HCT116 (cell line): ENCODE results near the gene GPS2. TPM values are rescaled to one million over a fixed set of nuclear protein-coding genes. Genes with fewer than 3 reads are reported as not detected.

ENCODE experiments used
- ATAC-seq: fragments of 200-7000 bp; cut with Tn5 transposase; 2 replicates; pipeline ENCODE4 v1.9.1; 2020; ENCODE audit warnings: mild to moderate bottlenecking, moderate library complexity
- BruUV-seq: library from RNA; stranded (reverse); fragments of 400-500 nt; replicated peaks from 2 replicates; lab custom pipeline; 2021; lab: Mats Ljungman, UMichigan
- CTCF ChIA-PET: fragments of 300-600 bp; sonication (Branson Sonifier 250); formaldehyde crosslinking; loops from one replicate; lab custom pipeline; 2021; ENCODE audit warnings: antibody characterized with exemption; lab: Charles Lee
- POLR2A ChIA-PET: fragments of 300-600, 350-600 bp; sonication (Branson Sonifier 250); formaldehyde crosslinking; loops from one replicate; lab custom pipeline; 2021; ENCODE audit warnings: antibody characterized with exemption; lab: Charles Lee
- RAD21 ChIA-PET, 2 experiments: fragments of 300-600 bp; sonication (Branson Sonifier 250); formaldehyde crosslinking; loops; one replicate each; lab custom pipeline; 2023; ENCODE audit warnings: low total read pairs in 2 of 2; ENCODE audit not compliant: uncharacterized antibody in 2 of 2, unreplicated experiment in 2 of 2, low non-redundant PET in 1 of 2; lab: Charles Lee
- DNase-seq: peaks from one replicate; pipeline ENCODE4 v3.0.0-alpha.2; 2010; ENCODE audit warnings: low read depth, low spot score
- H2AFZ ChIP-seq: fragments of 200-600 bp; shearing (Covaris generic), sonication (generic); 2 replicates; pipeline ENCODE4 v1.6.1; 2017; ENCODE audit warnings: low read depth, mixed run types, mixed read lengths, antibody characterized with exemption, low read length; ENCODE audit not compliant: poor library complexity, severe bottlenecking
- H3K27ac ChIP-seq: 2 replicates; pipeline ENCODE4 v1.5.1; 2012; ENCODE audit warnings: low read depth, low read length
- H3K27me3 ChIP-seq: fragments of 200-600 bp; sonication (generic); 2 replicates; pipeline ENCODE4 v1.6.1; 2016; ENCODE audit warnings: mixed run types, low read length, mixed read lengths; ENCODE audit not compliant: insufficient read depth
- H3K36me3 ChIP-seq, 2 experiments: fragments of 200-500 bp in 1 of 2; fragments of 200-600 bp in 1 of 2; sonication (Bioruptor generic) in 1 of 2; sonication (generic) in 1 of 2; 2 replicates each; pipeline versions ENCODE4 v1.5.1 to v1.6.1; 2014 to 2016; ENCODE audit warnings: low read length in 2 of 2, inconsistent platforms in 1 of 2, mixed read lengths in 1 of 2, mixed run types in 1 of 2; ENCODE audit not compliant: insufficient read depth in 2 of 2, control insufficient read depth in 1 of 2
- H3K4me1 ChIP-seq, 2 experiments: fragments of 200-600 bp in 1 of 2; sonication (generic) in 1 of 2; 2 replicates each; pipeline versions ENCODE4 v1.5.1 to v1.6.1; 2012 to 2017; ENCODE audit warnings: low read length in 2 of 2, inconsistent platforms in 1 of 2, mild to moderate bottlenecking in 1 of 2, mixed read lengths in 1 of 2, mixed run types in 1 of 2, moderate library complexity in 1 of 2; ENCODE audit not compliant: insufficient read depth in 2 of 2, control insufficient read depth in 1 of 2
- H3K4me2 ChIP-seq: fragments of 200-600 bp; sonication (generic); 2 replicates; pipeline ENCODE4 v1.6.1; 2017; ENCODE audit warnings: mixed run types, low read length, mixed read lengths
- H3K4me3 ChIP-seq, 2 experiments: fragments of 200-600 bp in 1 of 2; sonication (generic) in 1 of 2; replicated peaks in 1 of 2; 2 replicates each; pipeline ENCODE4 v1.5.1; 2011 to 2016; ENCODE audit warnings: low read length in 2 of 2, control low read depth in 1 of 2, low read depth in 1 of 2, mild to moderate bottlenecking in 1 of 2, mixed read lengths in 1 of 2, mixed run types in 1 of 2
- H3K79me2 ChIP-seq: fragments of 200-600 bp; sonication (generic); 2 replicates; pipeline ENCODE4 v1.6.1; 2017; ENCODE audit warnings: mild to moderate bottlenecking, mixed run types, low read length, moderate library complexity, mixed read lengths; ENCODE audit not compliant: insufficient read depth
- H3K9ac ChIP-seq: fragments of 200-600 bp; sonication (generic); 2 replicates; pipeline ENCODE4 v1.6.1; 2016; ENCODE audit warnings: low read length, mixed read lengths
- H3K9me2 ChIP-seq: fragments of 200-600 bp; sonication (generic), shearing (Covaris generic); 2 replicates; pipeline ENCODE4 v1.6.1; 2017; ENCODE audit warnings: mixed run types, mild to moderate bottlenecking, moderate library complexity; ENCODE audit not compliant: insufficient read depth
- H3K9me3 ChIP-seq, 2 experiments: fragments of 200-500 bp in 1 of 2; fragments of 200-600 bp in 1 of 2; sonication (Bioruptor generic) in 1 of 2; sonication (generic) in 1 of 2; 2 replicates each; pipeline ENCODE4 v1.6.1; 2014 to 2017; ENCODE audit warnings: low read length in 2 of 2, mixed read lengths in 2 of 2, inconsistent platforms in 1 of 2, low read depth in 1 of 2, mild to moderate bottlenecking in 1 of 2, mixed run types in 1 of 2, moderate library complexity in 1 of 2; ENCODE audit not compliant: control insufficient read depth in 1 of 2, insufficient read depth in 1 of 2
- H4K20me1 ChIP-seq: fragments of 200-600 bp; sonication (generic), shearing (Covaris generic); 2 replicates; pipeline ENCODE4 v1.6.1; 2017; ENCODE audit warnings: mixed run types, mild to moderate bottlenecking, moderate library complexity; ENCODE audit not compliant: insufficient read depth
- CBX3 ChIP-seq: IDR thresholded peaks from 2 replicates; pipeline ENCODE4 v1.6.1; 2012; ENCODE audit warnings: low read depth
- EGR1 ChIP-seq: IDR thresholded peaks from 2 replicates; pipeline ENCODE4 v1.6.1; 2012; ENCODE audit warnings: low read depth
- ELF1 ChIP-seq: IDR thresholded peaks from 2 replicates; pipeline ENCODE4 v1.6.1; 2012; ENCODE audit warnings: low read depth, borderline replicate concordance
- EZH2phosphoT487 ChIP-seq: fragments of 200-600 bp; IDR thresholded peaks from 2 replicates; pipeline ENCODE4 v1.6.1; 2018; ENCODE audit warnings: antibody characterized with exemption, borderline replicate concordance
- FOSL1 ChIP-seq: IDR thresholded peaks from 2 replicates; pipeline ENCODE4 v1.6.1; 2012; ENCODE audit warnings: low read depth
- JUND ChIP-seq: IDR thresholded peaks from 2 replicates; pipeline ENCODE4 v1.6.1; 2012
- POLR2A ChIP-seq: IDR thresholded peaks from 2 replicates; pipeline ENCODE4 v1.7.0; 2011; ENCODE audit warnings: borderline replicate concordance; ENCODE audit not compliant: insufficient read depth, insufficient read length; ENCODE audit errors: extremely low read depth
- POLR2AphosphoS5 ChIP-seq: IDR thresholded peaks from 2 replicates; pipeline ENCODE4 v1.6.1; 2011; ENCODE audit warnings: mild to moderate bottlenecking, low read depth, low read length, moderate library complexity
- RAD21 ChIP-seq: IDR thresholded peaks from 2 replicates; pipeline ENCODE4 v1.6.1; 2012; ENCODE audit warnings: low read depth, mild to moderate bottlenecking
- REST ChIP-seq: IDR thresholded peaks from 2 replicates; pipeline ENCODE4 v1.6.1; 2012; ENCODE audit warnings: low read depth
- SP1 ChIP-seq: IDR thresholded peaks from 2 replicates; pipeline ENCODE4 v1.6.1; 2012; ENCODE audit warnings: low read depth
- SRF ChIP-seq: IDR thresholded peaks from 2 replicates; pipeline ENCODE4 v1.6.1; 2012; ENCODE audit warnings: low read depth
- TCF7L2 ChIP-seq: IDR thresholded peaks from 2 replicates; pipeline ENCODE4 v1.7.0; 2011; ENCODE audit warnings: borderline replicate concordance, inconsistent platforms; ENCODE audit not compliant: insufficient read depth, insufficient read length; ENCODE audit errors: extremely low read depth
- YY1 ChIP-seq: IDR thresholded peaks from 2 replicates; pipeline ENCODE4 v1.6.1; 2011; ENCODE audit warnings: low read length, low read depth, moderate library complexity, mild to moderate bottlenecking; ENCODE audit not compliant: insufficient replicate concordance; ENCODE audit errors: extremely low read depth
- ZBTB33 ChIP-seq: IDR thresholded peaks from 2 replicates; pipeline ENCODE4 v1.6.1; 2011; ENCODE audit warnings: mild to moderate bottlenecking, low read length, moderate library complexity; ENCODE audit not compliant: insufficient replicate concordance; ENCODE audit errors: extremely low read depth
- ZFX ChIP-seq: fragments of 450-650 bp; IDR thresholded peaks from 2 replicates; pipeline ENCODE4 v1.6.1; 2017
- intact Hi-C: fragments of 100-400 bp; cut with micrococcal nuclease; formaldehyde crosslinking; loops from 2 replicates; pipeline ENCODE4 v1.10.0; 2022
- total RNA-seq: library from RNA; stranded (reverse); gene quantifications from one replicate; pipeline ENCODE4 v1.2.1, GENCODE V29; 2021; ENCODE audit not compliant: unreplicated experiment
- TF ChIP-seq, protein P1 (sequence below), 3 experiments: fragments of 200-600 bp in 1 of 3; sonication (generic) in 1 of 3; IDR thresholded peaks in 2 of 3; conservative IDR thresholded peaks in 1 of 3; 2 replicates each; pipeline ENCODE4 v1.5.1; 2012 to 2017; ENCODE audit warnings: low read depth in 2 of 3, low read length in 2 of 3, antibody characterized with exemption in 1 of 3, borderline replicate concordance in 1 of 3, control low read depth in 1 of 3, mild to moderate bottlenecking in 1 of 3, mixed read lengths in 1 of 3, mixed run types in 1 of 3, moderate library complexity in 1 of 3; ENCODE audit not compliant: insufficient read depth in 1 of 3
- TF ChIP-seq, protein P2 (sequence below): IDR thresholded peaks from 2 replicates; pipeline ENCODE4 v1.6.1; 2012
- TF ChIP-seq, protein P3 (sequence below): IDR thresholded peaks from 2 replicates; pipeline ENCODE4 v1.6.1; 2012

The GPS2 gene
- total RNA-seq, 1 experiment from 2014 or later, result 61.3 TPM

DNA sequence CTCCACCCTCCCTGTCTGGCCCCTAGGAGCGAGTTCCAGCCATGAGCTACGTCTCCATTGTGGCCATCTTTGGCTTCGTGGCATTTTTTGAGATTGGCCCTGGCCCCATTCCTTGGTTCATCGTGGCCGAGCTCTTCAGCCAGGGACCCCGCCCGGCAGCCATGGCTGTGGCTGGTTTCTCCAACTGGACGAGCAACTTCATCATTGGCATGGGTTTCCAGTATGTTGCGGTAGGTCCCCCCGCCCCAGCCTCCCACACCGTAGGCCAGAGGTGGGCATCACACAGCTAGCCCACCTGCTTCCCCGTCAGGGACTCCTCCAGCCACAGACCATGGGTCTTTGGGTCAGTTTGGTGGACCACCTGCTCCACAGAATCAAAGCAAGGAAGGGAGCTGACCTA, 29.5 kb downstream of the GPS2 start:
- H3K27me3 ChIP-seq, result no peaks in the 10 kb centered on the region
- H3K4me1 ChIP-seq, result peaks cover 10 to 25% of the 10 kb centered on the region in 2 experiments
- H3K27ac ChIP-seq, result no peak overlapping the region
- no peak overlapping the region for H2AFZ ChIP-seq
- H3K4me2 ChIP-seq, result no peak overlapping the region
- H3K36me3 ChIP-seq, result no peaks in the 10 kb centered on the region
- H3K9me3 ChIP-seq, result no peaks in the 10 kb centered on the region
- ChIA-PET RAD21 (no interaction called here), CTCF (interaction anchor here (1.1 kb wide), 1 partner anchor 11 kb away, joined by 4 read pairs; no protein-coding TSS in a partner anchor)
- DNase-seq, result no peak
- BruUV-seq, result no TSS peak
- intact Hi-C loops, result no loop called here
- ATAC-seq, result no peak
- TF ChIP-seq, protein P1, sequence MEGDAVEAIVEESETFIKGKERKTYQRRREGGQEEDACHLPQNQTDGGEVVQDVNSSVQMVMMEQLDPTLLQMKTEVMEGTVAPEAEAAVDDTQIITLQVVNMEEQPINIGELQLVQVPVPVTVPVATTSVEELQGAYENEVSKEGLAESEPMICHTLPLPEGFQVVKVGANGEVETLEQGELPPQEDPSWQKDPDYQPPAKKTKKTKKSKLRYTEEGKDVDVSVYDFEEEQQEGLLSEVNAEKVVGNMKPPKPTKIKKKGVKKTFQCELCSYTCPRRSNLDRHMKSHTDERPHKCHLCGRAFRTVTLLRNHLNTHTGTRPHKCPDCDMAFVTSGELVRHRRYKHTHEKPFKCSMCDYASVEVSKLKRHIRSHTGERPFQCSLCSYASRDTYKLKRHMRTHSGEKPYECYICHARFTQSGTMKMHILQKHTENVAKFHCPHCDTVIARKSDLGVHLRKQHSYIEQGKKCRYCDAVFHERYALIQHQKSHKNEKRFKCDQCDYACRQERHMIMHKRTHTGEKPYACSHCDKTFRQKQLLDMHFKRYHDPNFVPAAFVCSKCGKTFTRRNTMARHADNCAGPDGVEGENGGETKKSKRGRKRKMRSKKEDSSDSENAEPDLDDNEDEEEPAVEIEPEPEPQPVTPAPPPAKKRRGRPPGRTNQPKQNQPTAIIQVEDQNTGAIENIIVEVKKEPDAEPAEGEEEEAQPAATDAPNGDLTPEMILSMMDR (IDR thresholded peaks at IDR 0.05 in 2 of 3, conservative IDR thresholded peaks at IDR 0.05 in 1 of 3; ENCODE audit: borderline replicate concordance in 1 of 3, insufficient read depth in 1 of 3, low read depth in 2 of 3, low read length in 2 of 3), result no peak
- no peak for TF ChIP-seq FOSL1
- no peak for TF ChIP-seq ZBTB33
- no peak for TF ChIP-seq TCF7L2
- TF ChIP-seq, protein P2, sequence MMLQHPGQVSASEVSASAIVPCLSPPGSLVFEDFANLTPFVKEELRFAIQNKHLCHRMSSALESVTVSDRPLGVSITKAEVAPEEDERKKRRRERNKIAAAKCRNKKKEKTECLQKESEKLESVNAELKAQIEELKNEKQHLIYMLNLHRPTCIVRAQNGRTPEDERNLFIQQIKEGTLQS, result no peak
- no peak for TF ChIP-seq EGR1
- no peak for TF ChIP-seq RAD21
- no peak for TF ChIP-seq ZFX
- TF ChIP-seq SRF, result no peak
- no peak for TF ChIP-seq REST
- TF ChIP-seq POLR2AphosphoS5, result no peak
- TF ChIP-seq ELF1, result no peak
- no peak for TF ChIP-seq POLR2A
- TF ChIP-seq, protein P3, sequence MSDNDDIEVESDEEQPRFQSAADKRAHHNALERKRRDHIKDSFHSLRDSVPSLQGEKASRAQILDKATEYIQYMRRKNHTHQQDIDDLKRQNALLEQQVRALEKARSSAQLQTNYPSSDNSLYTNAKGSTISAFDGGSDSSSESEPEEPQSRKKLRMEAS, result no peak
- no peak for TF ChIP-seq EZH2phosphoT487
- no peak for TF ChIP-seq YY1
- TF ChIP-seq SP1, result no peak
- no peak for TF ChIP-seq CBX3
- TF ChIP-seq JUND, result no peak
- TF ChIP-seq, all 23 proteins: peak for 0
- no peaks in the 10 kb centered on the region for H3K9me2 ChIP-seq
- no peak overlapping the region for H3K9ac ChIP-seq
- POLR2A ChIA-PET, result no interaction called here
- H4K20me1 ChIP-seq, result no peaks in the 10 kb centered on the region
- H3K79me2 ChIP-seq, result no peaks in the 10 kb centered on the region
- H3K4me3 ChIP-seq, result no peak overlapping the region
